HL-60/S4 (cell line): ENCODE measurements around the gene DNM3.

ENCODE experiments used
- in situ Hi-C: fragments of 300-500 bp; cut with MboI; formaldehyde crosslinking; loops from 2 replicates; pipeline ENCODE4 v1.14.3; 2022; ENCODE audit warnings: low sequenced_read_pairs

Gene DNM3

DNA sequence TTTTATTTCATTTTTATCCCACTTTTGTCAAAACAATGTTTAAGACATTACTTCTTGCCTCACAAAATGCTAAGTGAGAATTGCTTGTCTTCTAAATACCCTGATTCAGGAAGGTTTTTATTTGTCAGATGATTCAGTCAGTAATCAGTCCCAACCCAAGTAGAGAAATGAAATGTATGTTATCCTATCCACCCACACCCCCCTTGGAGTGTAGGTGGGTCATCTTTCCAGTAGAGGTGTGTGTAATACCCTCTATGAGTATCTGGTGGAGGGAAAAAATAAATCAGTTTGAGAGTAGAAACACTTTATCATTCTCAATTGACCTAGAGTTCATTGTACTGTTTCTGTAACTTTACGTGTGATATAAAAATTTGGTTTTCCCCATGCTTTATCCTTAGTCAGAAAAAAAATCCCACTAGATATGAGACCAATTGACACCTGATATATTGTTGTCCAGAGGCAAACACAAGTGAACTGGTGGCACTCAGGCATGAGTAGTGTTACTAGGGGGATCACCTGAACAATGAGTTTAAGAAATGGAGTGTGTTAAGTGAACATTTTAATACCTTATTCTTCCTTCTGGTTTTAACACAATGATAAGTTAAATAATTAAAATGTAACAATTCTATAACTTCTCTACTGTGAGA is 425.4 kb downstream of the DNM3 start:
- in situ Hi-C loops = no loop called here

DNA sequence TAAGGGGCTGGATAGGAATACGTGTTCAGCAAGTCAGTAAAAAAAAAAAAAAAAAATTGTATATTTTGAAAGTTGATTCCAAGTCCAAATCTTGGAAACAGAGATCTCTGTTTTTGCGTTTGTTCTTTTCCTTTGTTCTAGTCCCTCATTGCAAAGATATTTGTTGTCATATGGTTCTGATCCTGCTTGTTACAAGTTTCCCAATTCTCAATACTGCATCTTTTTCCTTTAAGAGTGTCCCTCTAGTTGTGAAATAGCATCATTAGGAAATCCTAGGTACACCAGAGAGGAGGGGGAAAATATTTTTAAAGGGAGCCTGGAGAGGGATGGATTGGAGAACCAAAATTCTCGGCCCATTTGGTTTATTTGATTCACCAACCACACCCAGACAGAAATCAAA is 426.9 kb downstream of the DNM3 start:
- in situ Hi-C loops = no loop called here

DNA sequence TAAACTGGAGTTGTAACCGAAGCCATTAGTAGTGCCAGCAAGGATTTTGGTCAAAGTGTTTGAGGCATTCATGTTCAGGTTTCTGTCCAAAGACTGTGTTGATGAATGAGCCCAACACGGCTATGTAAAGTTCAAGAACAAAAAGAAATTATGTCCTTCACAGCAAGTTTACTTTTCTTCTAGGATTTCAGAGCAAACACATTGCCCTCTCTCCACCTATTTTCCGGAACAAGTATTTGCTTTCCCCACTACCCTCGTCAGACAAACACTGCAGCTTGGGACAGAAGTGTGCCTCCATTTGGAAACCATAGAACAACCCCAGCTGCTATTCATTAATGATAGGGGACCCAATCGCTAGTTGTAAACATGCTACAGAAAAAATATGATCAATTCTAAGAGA is 427.8 kb downstream of the DNM3 start:
- in situ Hi-C loops = no loop called here

GRCh38 chr1:172269644-172270043 is 428.3 kb downstream of the DNM3 start:
- in situ Hi-C loops = no loop called here

DNA sequence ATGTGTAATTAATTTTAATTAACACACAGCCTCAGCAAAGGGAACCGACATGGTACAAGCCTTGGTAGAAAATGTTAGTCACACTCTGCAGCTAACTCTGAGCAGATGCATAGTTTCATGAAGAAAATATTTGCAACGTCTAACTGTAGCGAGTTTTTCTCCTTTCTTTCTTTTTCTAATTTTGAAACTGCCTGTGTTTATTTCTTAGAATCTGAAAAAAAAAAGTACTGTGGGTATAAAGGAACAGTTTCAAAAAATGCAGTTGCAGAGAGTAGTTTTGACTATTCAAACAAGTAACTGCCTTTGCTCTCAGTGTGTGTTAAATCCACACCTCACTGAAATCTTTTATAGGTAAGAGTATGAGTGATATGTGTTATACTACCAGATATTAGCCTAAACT is 429.3 kb downstream of the DNM3 start:
- in situ Hi-C loops = no loop called here

GRCh38 chr1:172272087-172272486 is 430.8 kb downstream of the DNM3 start:
- in situ Hi-C loops = no loop called here

DNA sequence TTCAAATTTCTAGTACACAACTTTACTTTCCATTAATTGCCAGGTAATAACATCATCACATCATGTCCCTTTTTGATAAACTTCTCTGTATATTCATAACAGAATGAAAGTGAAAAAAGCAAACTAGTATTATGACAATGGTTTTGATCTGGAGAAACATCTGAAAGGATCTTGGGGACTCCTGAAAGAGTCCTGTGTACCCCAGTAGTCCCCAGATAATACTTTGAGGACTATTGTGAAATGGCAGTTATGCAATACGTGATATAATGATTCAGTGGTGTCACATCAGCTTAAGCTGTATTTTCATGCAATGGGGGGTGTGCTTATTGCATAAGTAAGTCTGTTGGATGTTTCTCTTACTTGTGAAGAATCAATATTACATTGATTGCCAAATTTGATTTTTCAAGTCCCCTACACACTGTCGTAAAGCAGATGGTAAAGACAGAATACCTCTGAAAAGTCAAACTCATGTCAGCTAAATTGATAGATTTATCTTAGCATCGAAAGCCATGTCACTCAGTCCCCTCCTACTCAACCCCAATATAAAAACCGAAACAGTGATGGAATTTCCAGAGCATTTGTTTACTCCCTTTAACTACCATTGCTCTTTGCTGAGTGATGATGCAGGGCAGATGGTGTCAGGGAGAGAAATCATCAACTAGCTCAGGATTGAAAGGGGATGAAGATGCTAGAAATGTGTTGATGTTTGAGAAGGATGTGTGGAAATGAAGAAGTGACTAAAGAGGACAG is 432.5 kb downstream of the DNM3 start:
- in situ Hi-C loops = no loop called here

DNA sequence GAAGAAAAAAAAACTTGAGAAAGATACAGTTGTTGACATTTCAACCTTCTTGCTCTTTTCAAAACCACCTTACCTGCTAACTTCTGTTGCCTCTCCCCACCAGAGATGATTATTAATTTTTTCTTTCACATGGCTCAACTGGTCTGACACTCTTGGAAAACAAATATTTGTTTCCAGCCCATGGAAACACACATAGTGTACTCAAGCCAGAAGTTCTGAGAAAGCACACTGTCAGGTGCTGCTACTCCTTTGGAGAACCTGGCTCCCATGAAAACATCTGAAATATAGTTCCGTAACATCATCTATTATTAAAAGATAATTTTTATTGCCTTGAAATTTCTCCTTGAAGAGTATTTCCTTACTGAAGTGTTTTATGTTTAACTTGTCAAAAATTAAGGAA is 434.2 kb downstream of the DNM3 start:
- in situ Hi-C loops = no loop called here

- in situ Hi-C loops = no loop called here
Observed at GRCh38 chr1:172276120-172276818, 435.0 kb downstream of the DNM3 start.

DNA sequence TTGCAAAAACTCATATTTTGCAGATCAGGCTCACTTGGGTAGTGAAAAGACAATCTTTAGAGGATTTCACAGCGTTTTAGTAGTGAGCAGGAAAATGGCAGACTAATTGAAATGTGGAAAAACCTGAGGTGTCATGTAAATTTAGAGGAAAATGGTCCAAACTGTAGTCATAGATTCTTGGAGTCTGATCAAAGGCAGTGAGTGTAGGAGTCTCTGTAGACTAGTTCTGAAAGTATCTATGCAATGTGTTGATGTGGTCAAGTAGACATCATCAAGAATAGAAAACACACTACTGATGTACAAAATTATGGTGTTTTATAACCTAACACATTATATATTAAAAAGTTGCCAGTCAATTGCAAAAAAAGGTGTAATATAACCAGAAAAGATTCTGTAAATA is 436.0 kb downstream of the DNM3 start:
- in situ Hi-C loops = no loop called here

- in situ Hi-C loops = no loop called here
Observed at GRCh38 chr1:172277989-172278388, 436.7 kb downstream of the DNM3 start.

DNA sequence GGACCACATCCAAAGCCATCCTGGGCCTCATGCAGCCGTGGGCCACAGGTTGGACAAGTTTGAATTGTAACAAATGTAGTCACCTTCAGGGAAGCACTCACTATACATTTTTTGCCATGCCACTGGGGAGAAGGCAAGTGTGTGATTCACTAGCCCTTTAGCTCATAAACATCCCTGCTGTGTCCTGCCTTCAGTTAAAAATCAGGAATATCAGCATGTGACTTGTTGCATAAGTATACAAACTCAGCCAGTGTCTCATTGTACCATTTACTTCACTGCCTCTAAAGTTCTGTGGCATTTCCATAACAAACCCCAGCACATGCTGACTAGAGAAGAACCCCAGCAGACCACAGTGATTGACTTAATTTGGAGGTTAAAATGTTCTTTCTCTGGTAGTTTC is 437.2 kb downstream of the DNM3 start:
- in situ Hi-C loops = no loop called here

DNA sequence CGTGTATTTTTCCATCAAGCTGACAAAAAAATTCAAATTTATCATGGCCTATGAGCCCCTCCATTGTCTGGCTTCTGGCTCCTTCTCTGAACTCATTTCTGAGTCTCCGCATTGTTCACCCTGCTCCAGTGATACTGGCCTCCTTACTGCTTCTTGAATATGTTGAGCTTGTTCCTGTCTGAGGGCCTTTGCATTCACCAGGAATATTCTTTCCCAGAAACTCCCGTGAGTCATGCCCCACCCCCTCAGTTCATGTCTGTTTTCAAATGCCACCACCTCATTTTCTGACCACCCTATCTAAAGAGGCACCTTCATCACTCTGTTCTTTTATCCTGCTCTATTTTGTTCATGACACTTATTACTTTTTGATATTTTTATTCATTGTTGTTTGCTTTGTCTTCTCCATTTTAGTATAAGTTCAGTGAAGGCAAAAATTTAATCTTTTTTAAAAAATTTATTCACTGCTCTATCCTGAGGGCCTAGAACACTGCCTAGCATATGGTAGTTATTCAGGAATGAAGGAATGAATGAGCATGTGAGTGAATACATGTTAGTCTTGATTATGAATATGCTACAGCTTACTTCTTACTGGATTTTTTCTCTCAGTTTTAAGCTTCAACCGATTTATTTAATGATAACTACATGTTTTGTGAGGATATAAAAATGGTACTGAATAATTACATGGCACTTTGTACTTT is 438.8 kb downstream of the DNM3 start:
- in situ Hi-C loops = no loop called here

DNA sequence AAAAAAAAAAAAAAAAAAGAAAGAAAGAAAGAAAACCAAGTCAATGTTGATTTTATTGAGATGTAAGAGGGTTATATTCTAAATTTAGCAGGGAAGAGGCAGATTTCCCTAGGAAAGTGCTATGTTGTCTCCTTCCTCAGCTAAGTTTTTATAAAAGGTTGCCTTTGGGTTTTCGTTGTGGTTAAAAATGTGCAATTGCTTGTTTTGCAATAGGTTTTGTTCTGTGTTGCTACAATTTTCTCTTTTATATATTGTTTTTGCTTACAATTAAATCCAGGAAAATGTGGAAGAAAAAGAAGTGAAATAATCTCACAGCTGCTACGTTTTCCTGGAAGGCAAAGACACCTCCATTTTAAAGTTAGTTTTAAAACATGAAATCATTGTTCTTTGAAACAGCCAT is 442.5 kb downstream of the DNM3 start:
- in situ Hi-C loops = no loop called here

GRCh38 chr1:172286629-172287076 is 445.4 kb downstream of the DNM3 start:
- in situ Hi-C loops = no loop called here

DNA sequence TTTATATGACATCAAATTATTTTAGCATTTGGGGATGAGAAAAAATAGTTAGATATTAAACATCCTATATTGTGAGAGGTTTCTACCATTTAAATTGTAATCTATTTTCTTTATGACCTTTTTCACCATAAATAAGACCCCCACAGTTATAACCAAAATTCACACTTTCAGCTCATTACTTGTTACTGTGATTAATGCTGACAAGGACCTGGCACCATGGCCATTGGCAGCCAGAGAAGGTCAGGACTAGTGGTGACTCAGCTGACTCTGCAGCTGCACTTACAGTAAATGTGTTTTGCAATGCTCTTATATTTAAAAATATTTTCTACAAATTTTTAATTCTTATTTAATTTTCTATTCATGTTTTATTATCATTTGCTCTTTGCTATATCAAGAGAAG is 445.9 kb downstream of the DNM3 start:
- in situ Hi-C loops = no loop called here

DNA sequence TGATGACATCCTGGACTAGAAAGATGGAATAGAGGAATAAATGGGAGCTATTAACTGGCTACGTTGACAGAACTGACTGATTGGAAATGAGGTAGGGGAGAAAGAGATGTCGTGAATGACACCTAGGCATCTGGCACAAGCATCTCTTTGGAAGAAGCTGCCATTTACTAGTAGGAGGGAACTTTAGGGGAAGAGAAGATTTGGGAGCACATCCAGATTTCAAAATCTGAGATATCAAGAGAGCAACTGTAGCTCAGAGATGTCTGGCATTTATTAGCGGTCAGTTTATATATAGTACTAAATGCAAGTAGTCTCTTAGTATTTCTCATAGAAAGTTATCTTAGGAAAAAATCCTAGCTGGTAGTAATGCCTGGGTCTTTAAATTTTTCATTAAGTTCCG is 447.3 kb downstream of the DNM3 start:
- in situ Hi-C loops = no loop called here

DNA sequence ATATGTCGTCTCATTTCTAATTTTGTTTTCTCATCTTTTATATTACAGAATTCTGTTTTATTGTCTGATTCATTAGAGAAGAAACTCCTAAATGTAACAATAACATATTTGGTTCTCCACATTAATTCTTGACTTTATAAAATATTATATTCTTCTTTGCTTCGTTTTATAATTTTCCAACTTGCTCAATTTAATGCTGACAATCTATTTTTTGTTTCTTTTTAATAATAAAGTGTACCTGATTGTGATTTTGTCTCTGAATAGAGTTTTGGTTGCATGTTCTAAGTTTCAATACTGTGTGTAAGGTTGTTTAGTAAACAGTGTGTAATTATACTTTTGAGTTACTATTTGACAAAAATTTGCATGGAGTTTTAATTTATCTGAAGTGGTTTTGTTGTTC is 448.1 kb downstream of the DNM3 start:
- in situ Hi-C loops = no loop called here

DNA sequence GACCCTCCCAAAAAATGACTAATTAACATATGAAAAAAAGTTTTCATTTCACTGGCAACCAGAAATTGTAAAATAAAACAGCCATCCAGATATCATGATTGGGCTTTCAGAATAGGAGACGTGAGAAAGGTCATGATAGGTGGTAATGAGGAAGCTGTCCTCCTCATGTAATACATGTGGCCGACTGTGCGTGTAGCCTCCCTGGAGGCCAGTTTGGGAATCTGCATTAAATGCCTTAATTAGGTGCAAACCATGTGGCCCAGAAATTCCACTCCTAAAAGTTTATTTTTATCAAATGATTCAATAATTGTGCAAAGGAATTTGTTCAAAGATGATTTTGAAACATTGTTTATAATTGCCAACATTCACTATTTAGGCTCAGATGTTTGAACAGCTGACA is 451.5 kb downstream of the DNM3 start:
- in situ Hi-C loops = no loop called here

- in situ Hi-C loops = no loop called here
Observed at GRCh38 chr1:172293429-172293828, 452.1 kb downstream of the DNM3 start.

DNA sequence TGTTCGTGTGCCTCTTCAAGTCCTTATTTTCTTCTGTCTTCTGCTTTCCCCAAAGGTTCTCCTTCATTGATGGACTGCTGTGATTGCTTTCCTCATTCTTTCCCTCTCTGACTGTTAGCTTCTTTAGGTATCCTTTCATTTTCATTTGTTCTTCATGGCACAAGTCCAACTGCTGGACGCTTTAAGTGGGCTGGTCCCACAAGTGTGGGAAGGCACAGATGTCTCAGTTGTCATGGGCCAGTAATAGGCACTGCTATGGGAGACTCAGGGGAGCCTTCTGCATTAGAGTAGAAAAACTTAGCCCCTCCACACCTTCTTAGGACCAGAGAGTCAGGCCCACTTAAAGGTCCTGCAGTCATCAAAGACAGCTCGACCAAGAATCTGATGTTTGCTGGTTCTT is 456.8 kb downstream of the DNM3 start:
- in situ Hi-C loops = no loop called here

DNA sequence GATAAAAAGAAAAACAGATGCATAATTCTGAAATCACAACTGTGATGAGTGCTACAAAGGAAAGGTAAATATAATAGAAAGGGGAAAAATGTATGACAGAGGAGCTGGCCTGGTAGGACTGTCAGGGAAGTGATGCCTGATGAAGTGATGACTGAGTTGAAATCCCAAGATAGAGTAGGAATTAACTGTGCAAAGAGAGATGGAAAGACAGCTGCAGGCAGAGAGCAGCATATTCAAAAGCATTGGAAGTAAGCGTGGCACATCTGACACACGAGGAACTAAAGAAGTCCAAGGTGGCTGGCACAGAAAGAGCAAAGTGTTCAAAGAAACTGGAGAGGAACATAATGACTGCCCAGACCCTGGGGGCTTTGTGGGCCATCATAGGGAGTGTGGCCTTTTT is 457.6 kb downstream of the DNM3 start:
- in situ Hi-C loops = no loop called here
